Measurements from ENCODE around the gene CCDC122. TPM values are rescaled to one million over a fixed set of nuclear protein-coding genes. Genes with fewer than 3 reads are reported as not detected.

The CCDC122 gene
- total and polyA plus RNA-seq, 9 of the 15 experiments (the other 6 are each of a cell fraction or from before 2014, with no cell fraction given) = not detected

GRCh38 chr13:43876366-43876765 is 3.2 kb downstream of the CCDC122 start:
- Histone ChIP-seq H3K9me1 (ENCODE audit: control insufficient read depth, insufficient read depth, low read length) (no peaks in the 10 kb centered on the region), H3K4me3 (no peak overlapping the region), H3K36me3 (ENCODE audit: control insufficient read depth, insufficient read depth, low read length) (no peaks in the 10 kb centered on the region), H3K79me2 (ENCODE audit: control insufficient read depth, insufficient read depth, low read length) (no peaks in the 10 kb centered on the region), H3K27ac (ENCODE audit: extremely low read depth, low read depth, low read length) (no peak overlapping the region), H3K4me2 (ENCODE audit: insufficient read depth, low read length) (no peak overlapping the region), H3K9me3 (replicated peaks; ENCODE audit: control insufficient read depth, insufficient read depth, low read depth, low read length) (no peaks in the 10 kb centered on the region), H3K9ac (ENCODE audit: insufficient read depth in 1 of 2, low read depth in 2 of 2, low read length in 2 of 2) (no peak overlapping the region), H3K4me1 (replicated peaks in 1 of 2; ENCODE audit: control insufficient read depth in 2 of 2, insufficient read depth in 2 of 2, low read length in 2 of 2) (no peaks in the 10 kb centered on the region; a peak in 1 of 5 replicates), H3K27me3 (ENCODE audit: control insufficient read depth in 2 of 2, insufficient read depth in 2 of 2, low read length in 2 of 2) (no peaks in the 10 kb centered on the region), H4K20me1 (replicated peaks; ENCODE audit: control insufficient read depth, insufficient read depth, low read length) (no peaks in the 10 kb centered on the region), H2AFZ (ENCODE audit: low read depth, low read length) (no peak overlapping the region)
- ATAC-seq = no peak
- in situ Hi-C loops (cut with MboI) = no loop called here
- DNase-seq (ENCODE audit: extremely low read depth in 1 of 4, low spot score in 3 of 4) = no peak
- intact Hi-C loops (cut with micrococcal nuclease) = no loop called here
- TF ChIP-seq ZNF668 (CRISPR knock-in tag; IDR thresholded peaks at IDR 0.05) (no peak), GMEB1 (CRISPR knock-in tag; IDR thresholded peaks at IDR 0.05) (no peak), GATA2 (CRISPR knock-in tag; IDR thresholded peaks at IDR 0.05) (no peak), HIVEP1 (CRISPR knock-in tag; IDR thresholded peaks at IDR 0.05) (no peak), ZNF655 (CRISPR knock-in tag; IDR thresholded peaks at IDR 0.05) (no peak), IFI16 (CRISPR knock-in tag; IDR thresholded peaks at IDR 0.05) (no peak), CHCHD3 (CRISPR knock-in tag; IDR thresholded peaks at IDR 0.05) (no peak), MYC (IDR thresholded peaks at IDR 0.05; ENCODE audit: low read depth, low read length) (no peak), MYC (CRISPR knock-in tag; IDR thresholded peaks at IDR 0.05; ENCODE audit: borderline replicate concordance, low read depth) (no peak), EWSR1 (IDR thresholded peaks at IDR 0.05; ENCODE audit: borderline replicate concordance, low read depth, partially characterized antibody) (no peak), GABPB2 (CRISPR knock-in tag; conservative IDR thresholded peaks at IDR 0.05) (no peak), HNRNPH1 (optimal IDR thresholded peaks at IDR 0.05; ENCODE audit: low read depth, low read length) (no peak), ATF1 (CRISPR knock-in tag; IDR thresholded peaks at IDR 0.05) (no peak), ATF1 (tag; IDR thresholded peaks at IDR 0.05) (no peak), CREB5 (CRISPR knock-in tag; IDR thresholded peaks at IDR 0.05) (no peak), ZNF224 (CRISPR knock-in tag; IDR thresholded peaks at IDR 0.05) (no peak), MECOM (CRISPR knock-in tag; IDR thresholded peaks at IDR 0.05) (no peak), RFX7 (CRISPR knock-in tag; IDR thresholded peaks at IDR 0.05) (no peak)
- no TSS peak for BruUV-seq (replicated peaks)
- CTCF ChIA-PET (ENCODE audit: low intra/inter-chr PET ratio) = no interaction called here
- 9% methylated on average over 2 of the region's 2 CpGs for WGBS (ENCODE audit: insufficient coverage, low coverage, missing lambda C conversion rate)
- POLR2A ChIA-PET = no interaction called here
- no peak for FAIRE-seq

Measured in K562 (cell line).